Testis (tissue), 2 donors: Measurements from ENCODE around the gene CYB5R4.

Source experiments
- CTCF ChIP-seq, 3 experiments: fragments of 450-650 bp in 2 of 3; fragments of 200-600 bp in 1 of 3; sonication (generic) in 1 of 3; IDR thresholded peaks; one replicate each; pipeline ENCODE4 v1.5.1; 2016 to 2019; ENCODE audit warnings: antibody characterized with exemption in 3 of 3, mild to moderate bottlenecking in 2 of 3, moderate library complexity in 1 of 3
- POLR2A ChIP-seq: fragments of 450-650 bp; IDR thresholded peaks from one replicate; pipeline ENCODE4 v1.6.1; 2017; ENCODE audit warnings: antibody characterized with exemption, mild to moderate bottlenecking, moderate library complexity

GRCh38 chr6:83917001-83917400, 57.5 kb downstream of the CYB5R4 start:
- no peak for TF ChIP-seq CTCF (IDR thresholded peaks at IDR 0.05)
- TF ChIP-seq POLR2A = no peak
